ENCODE results near the gene LAMTOR4. TPM values are rescaled to one million over a fixed set of nuclear protein-coding genes. Genes with fewer than 3 reads are reported as not detected.

The LAMTOR4 gene
- 119 and 133 TPM in 2 replicates for total RNA-seq

DNA sequence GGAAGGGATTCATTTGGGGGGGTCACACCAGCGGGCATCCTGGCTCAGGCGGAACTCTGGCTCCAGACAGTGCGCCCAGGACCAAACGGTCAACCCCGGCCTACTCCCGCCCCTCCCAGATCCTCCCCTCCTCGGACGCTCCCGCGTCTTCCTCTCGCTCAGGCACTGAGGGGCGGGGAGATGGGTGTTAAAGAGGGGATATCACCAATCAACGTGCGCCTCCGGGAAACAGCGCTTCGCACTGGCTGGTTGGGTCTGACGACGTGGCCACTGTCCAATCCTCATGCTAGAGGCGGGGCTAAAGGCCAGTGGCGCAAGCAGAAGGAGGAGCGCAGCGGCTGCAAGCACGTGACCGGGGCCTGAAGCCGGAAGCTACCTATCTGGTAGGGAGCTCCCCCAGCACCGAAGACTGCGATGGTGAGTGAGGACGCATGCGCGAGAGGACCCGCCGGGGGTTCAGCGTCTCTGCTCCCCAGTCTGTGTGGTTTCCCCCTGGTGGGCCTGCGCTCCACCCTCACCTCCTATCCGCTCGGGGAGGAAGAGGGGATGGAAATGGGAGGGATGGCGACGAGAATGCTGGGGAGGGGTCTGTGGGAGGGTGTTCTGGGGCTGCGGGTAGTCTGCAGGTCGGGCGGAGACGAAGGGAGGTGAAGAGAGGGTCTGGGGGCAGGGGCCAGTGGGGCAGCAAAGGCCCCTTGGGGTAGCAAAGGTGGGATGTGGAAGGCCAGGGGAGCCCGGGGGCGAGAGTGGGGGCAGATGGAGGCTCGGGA, at the start of gene LAMTOR4:
TSS of gene LAMTOR4 (plus strand) at position 360 of the 770 bp plus-strand sequence. CDS start at position 415, 55 bp downstream.
- H3K4me3 Mint-ChIP-seq = peak within 1 kb of the TSS; percentile 97
- H3K4me1 Mint-ChIP-seq (ENCODE audit: low read depth) = peaks cover 24% of the 10 kb centered on the region
- intact Hi-C loops (cut with micrococcal nuclease) = loop anchor here (1.0 to 2.0 kb wide), 10 partner anchors 10 to 288 kb away; partner anchors contain the start of genes AP4M1, GPC2, MCM7 and MEPCE
- H3K27ac Mint-ChIP-seq = peak within 1 kb of the TSS; percentile 94
- no peaks in the 10 kb centered on the region for H3K9me3 Mint-ChIP-seq
- peak; percentile 99 for DNase-seq (ENCODE audit: low spot score)
- no peaks in the 10 kb centered on the region for H3K27me3 Mint-ChIP-seq (ENCODE audit: insufficient read depth)
- H3K36me3 Mint-ChIP-seq (ENCODE audit: low read depth) = peaks cover 15% of the 10 kb centered on the region

DNA sequence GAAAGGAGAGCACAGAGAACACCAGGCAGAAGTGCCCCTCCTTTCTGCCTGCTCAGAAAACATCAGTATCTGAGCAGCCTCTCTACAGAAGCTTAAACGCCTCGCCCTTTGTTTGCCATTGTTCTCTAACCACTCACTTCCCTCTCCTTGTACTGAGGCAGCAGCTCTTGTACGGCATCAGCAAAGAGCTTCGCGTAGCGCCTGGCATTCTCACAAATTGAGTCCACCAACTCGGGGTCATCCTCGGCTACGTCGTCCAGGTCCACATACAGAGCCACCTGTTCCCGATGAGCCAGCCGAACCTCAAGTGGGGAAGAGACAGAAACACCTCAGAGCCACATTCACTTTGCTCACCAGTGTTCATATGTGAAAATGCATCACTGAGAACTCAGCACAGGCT, 49.3 kb upstream of the LAMTOR4 start:
- Mint-ChIP-seq H3K36me3 (ENCODE audit: low read depth) (peaks cover 58% of the 10 kb centered on the region), H3K27ac (peak overlapping the region; percentile 97), H3K9me3 (no peaks in the 10 kb centered on the region), H3K27me3 (ENCODE audit: insufficient read depth) (no peaks in the 10 kb centered on the region), H3K4me3 (peak overlapping the region; percentile 94), H3K4me1 (ENCODE audit: low read depth) (peaks cover 45% of the 10 kb centered on the region)
- intact Hi-C loops (cut with micrococcal nuclease) = no loop called here
- no peak for DNase-seq (ENCODE audit: low spot score)

DNA sequence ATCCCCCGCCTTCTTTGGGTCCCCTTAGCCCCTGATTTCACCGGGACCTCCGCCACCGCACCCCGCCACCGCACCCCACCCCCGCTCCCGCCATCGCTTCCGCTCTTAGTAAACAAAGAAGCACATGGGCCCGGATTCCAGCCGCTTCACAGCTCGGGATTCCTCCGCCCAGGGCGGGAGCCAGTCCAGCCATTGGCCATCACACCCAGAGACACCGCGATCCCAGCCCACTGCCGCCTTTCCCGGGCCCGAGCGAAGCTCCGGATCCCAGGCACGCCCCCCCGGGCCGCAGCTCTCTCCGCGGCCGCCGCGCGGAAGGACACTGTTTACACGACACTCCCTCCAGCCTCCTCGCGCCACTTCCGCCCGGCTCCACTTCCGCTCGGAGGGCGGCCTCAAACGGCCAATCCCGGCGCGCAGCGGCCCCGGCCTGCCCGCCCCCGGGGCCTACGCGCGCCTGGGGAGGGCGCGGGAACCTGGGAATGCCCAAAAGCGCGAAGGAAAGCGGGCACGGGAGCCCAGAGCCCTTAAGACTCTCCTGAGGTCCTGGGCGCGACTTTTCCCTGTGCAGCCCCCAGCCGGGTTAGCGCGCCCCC, 48.2 kb upstream of the LAMTOR4 start:
- DNase-seq (ENCODE audit: low spot score) = peak; percentile 89
- intact Hi-C loops (cut with micrococcal nuclease) = loop anchor here (1.0 to 2.0 kb wide), 14 partner anchors 11 to 605 kb away; partner anchors contain the start of genes CNPY4, GNB2, LAMTOR4 and MBLAC1
- Mint-ChIP-seq H3K4me1 (ENCODE audit: low read depth) (peaks cover 45% of the 10 kb centered on the region), H3K4me3 (peak overlapping the region; percentile 94), H3K9me3 (no peaks in the 10 kb centered on the region), H3K27me3 (ENCODE audit: insufficient read depth) (no peaks in the 10 kb centered on the region), H3K36me3 (ENCODE audit: low read depth) (peaks cover 53% of the 10 kb centered on the region), H3K27ac (peak overlapping the region; percentile 97)

DNA sequence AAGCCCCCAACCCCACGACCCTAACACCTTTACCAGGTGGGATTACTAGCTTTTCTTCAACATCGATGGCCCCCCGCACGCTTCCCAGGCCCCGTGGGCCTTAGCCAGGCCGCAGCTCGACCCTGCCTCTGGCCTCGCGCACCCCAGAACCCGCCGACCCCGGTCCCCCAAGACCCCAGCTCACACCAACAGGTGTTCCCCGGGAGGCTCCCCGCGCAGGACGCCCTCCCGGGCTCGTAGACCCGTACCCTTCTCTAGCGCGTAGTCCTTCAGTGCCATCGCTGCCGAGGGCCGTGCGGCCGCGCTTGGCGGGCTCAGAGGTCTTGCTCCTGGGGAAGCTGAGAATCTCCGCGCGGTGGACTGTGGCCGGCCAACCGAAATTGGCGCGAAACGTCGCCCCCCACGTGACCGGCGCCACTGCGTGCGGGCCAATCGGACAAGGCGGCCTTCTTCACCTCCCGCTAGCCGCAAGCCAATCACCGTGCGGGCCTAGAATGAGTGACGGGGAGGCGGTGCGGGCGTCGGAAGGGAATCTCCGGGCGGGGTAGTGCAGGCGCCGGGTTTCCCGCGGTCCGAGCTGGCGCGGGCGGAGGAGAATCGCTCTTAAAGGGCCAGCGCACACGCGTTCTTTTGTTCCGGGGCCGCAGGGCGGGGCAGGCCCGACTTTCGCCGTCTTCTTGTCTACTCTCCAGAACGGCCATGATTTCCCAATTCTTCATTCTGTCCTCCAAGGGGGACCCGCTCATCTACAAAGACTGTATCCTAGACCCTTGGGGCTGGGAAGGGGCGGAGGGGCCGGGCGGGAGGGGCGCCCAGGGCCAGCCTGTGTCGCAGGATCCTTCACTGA, 47.5 kb upstream of the LAMTOR4 start, which contains the start of the genes AP4M1 and MCM7:
TSS of gene AP4M1 (plus strand) at position 628 of the 847 bp plus-strand sequence. CDS start at position 700, 72 bp downstream.
TSS of gene MCM7 (minus strand) at position 382 of the 847 bp plus-strand sequence. CDS start at position 279, 103 bp downstream.
- intact Hi-C loops (cut with micrococcal nuclease) = loop anchor here (1.0 to 2.0 kb wide), 11 partner anchors 18 to 604 kb away; partner anchors contain the start of genes CNPY4, LAMTOR4, MEPCE and PPP1R35
- H3K4me3 Mint-ChIP-seq = peak within 1 kb of the TSS; percentile 94
- H3K27ac Mint-ChIP-seq = peak within 1 kb of the TSS; percentile 97
- no peaks in the 10 kb centered on the region for H3K27me3 Mint-ChIP-seq (ENCODE audit: insufficient read depth)
- DNase-seq (ENCODE audit: low spot score) = peak; percentile 98
- H3K9me3 Mint-ChIP-seq = no peaks in the 10 kb centered on the region
- H3K36me3 Mint-ChIP-seq (ENCODE audit: low read depth) = peaks cover 47% of the 10 kb centered on the region
- H3K4me1 Mint-ChIP-seq (ENCODE audit: low read depth) = peaks cover 39% of the 10 kb centered on the region

DNA sequence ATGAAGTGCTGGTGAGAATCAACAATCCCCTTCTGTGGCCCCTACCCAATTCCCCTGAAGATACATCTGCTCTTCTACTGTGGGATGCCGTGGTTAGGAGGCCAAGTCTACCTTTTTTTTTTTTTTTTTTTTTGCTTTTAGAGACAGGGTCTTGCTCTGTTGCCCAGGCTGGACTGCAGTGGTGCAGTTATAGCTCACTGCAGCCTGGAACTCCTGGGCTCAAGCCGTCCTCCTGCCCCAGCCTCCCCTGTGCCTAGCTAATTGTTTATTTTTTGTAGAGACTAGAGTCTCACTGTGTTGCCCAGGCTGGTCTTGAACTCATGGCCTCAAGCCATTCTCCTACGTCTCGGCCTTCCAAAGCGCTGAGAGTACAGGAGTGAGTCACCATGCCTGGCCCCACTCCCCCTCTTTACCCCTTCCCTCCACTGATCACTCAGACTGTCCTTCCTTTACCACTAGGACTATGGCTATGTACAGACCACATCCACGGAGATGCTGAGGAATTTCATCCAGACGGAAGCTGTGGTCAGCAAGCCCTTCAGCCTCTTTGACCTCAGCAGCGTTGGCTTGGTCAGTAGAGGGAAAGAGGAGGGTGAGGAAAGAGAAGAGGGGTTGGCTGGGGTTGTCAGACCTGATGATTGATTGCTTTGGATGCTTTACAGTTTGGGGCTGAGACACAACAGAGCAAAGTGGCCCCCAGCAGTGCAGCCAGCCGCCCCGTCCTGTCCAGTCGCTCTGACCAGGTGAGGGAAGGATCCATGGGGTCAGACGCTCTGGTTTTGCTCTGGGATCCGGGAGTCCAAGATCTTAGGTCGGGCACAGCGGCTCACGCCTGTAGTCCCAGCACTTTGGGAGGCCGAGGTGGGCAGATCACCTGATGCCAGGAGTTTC, 45.5 kb upstream of the LAMTOR4 start:
- Mint-ChIP-seq H3K4me3 (peak overlapping the region; percentile 94), H3K9me3 (no peaks in the 10 kb centered on the region), H3K4me1 (ENCODE audit: low read depth) (peaks cover 29% of the 10 kb centered on the region), H3K27me3 (ENCODE audit: insufficient read depth) (no peaks in the 10 kb centered on the region), H3K27ac (no peak overlapping the region), H3K36me3 (ENCODE audit: low read depth) (peaks cover 37% of the 10 kb centered on the region)
- DNase-seq (ENCODE audit: low spot score) = no peak
- intact Hi-C loops (cut with micrococcal nuclease) = no loop called here

DNA sequence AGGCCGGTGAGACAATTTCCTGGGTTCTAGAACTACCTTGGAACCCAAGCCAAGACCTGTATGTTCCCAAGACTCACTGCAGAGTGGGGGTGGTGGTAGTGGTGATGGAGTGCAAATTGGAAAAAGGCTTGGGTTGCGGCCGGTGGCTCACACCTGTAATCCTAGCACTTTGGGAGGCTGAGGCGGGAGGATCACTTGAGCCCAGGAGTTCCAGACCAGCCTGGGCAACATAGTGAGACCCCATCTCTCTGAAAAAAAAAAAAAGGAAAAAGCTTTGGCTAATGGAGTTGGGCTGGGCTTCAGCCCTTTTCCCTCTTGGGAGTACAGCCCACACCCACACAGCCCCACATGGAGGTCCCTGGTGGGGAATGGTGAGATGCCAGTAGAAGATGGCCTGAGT, 43.2 kb upstream of the LAMTOR4 start:
- no peak for DNase-seq (ENCODE audit: low spot score)
- no peaks in the 10 kb centered on the region for H3K27me3 Mint-ChIP-seq (ENCODE audit: insufficient read depth)
- H3K9me3 Mint-ChIP-seq = no peaks in the 10 kb centered on the region
- peaks cover 9% of the 10 kb centered on the region for H3K4me1 Mint-ChIP-seq (ENCODE audit: low read depth)
- H3K27ac Mint-ChIP-seq = no peak overlapping the region
- intact Hi-C loops (cut with micrococcal nuclease) = no loop called here
- peaks cover 23% of the 10 kb centered on the region for H3K36me3 Mint-ChIP-seq (ENCODE audit: low read depth)
- H3K4me3 Mint-ChIP-seq = no peak overlapping the region

DNA sequence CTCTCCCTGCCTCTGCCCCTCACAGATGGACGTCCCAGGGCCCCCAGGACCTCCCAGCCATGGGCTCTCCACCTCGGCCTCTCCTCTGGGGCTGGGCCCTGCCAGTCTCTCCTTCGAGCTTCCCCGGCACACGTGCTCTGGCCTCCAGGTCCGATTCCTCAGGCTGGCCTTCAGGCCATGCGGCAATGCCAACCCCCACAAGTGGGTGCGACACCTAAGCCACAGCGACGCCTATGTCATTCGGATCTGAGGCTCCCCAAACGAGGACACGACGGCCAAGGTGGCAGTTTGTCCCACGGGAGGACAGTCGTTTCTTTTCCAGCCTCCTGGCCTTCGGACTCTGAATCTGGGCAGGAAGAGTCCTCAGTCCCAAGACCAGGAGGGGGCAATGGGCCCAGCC, 42.1 kb upstream of the LAMTOR4 start:
- DNase-seq (ENCODE audit: low spot score) = no peak
- Mint-ChIP-seq H3K4me3 (no peak overlapping the region), H3K27ac (no peak overlapping the region), H3K27me3 (ENCODE audit: insufficient read depth) (no peaks in the 10 kb centered on the region), H3K9me3 (no peaks in the 10 kb centered on the region), H3K4me1 (ENCODE audit: low read depth) (peaks cover 9% of the 10 kb centered on the region), H3K36me3 (ENCODE audit: low read depth) (peaks cover 28% of the 10 kb centered on the region)
- intact Hi-C loops (cut with micrococcal nuclease) = no loop called here

DNA sequence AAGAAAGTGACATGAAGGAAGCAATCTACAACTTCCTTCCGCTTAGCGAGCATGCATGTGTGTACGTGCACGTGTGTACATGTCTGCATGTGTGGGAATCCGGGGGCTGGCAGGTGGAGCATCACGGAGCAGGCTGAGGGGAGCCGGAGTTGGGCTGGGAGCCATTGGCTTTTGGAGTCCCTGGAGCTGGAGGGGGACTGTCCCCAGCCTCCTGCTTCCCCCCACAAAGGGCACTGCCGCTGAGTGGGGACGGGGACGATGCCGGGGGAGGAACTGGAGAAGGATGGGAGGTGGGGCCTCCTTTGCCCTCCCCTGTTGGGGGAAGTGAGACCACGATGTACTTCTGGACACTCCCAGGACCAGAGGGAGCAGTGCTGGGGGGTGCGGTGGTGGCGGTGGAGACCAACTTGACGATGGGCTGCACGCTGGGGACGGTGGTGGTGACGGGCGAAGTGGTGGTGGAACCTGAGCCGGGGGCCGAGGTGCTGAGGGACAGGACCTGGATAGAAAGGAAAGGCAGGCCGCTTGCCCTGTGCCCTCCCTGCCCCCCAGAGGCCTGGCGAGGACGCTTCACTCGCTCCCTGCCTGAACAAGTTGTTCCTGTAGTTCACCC, 41.5 kb upstream of the LAMTOR4 start:
- no peaks in the 10 kb centered on the region for H3K27me3 Mint-ChIP-seq (ENCODE audit: insufficient read depth)
- no peak for DNase-seq (ENCODE audit: low spot score)
- H3K4me3 Mint-ChIP-seq = no peak overlapping the region
- intact Hi-C loops (cut with micrococcal nuclease) = no loop called here
- no peak overlapping the region for H3K27ac Mint-ChIP-seq
- H3K36me3 Mint-ChIP-seq (ENCODE audit: low read depth) = peaks cover 30% of the 10 kb centered on the region
- peaks cover 9% of the 10 kb centered on the region for H3K4me1 Mint-ChIP-seq (ENCODE audit: low read depth)
- H3K9me3 Mint-ChIP-seq = no peaks in the 10 kb centered on the region

DNA sequence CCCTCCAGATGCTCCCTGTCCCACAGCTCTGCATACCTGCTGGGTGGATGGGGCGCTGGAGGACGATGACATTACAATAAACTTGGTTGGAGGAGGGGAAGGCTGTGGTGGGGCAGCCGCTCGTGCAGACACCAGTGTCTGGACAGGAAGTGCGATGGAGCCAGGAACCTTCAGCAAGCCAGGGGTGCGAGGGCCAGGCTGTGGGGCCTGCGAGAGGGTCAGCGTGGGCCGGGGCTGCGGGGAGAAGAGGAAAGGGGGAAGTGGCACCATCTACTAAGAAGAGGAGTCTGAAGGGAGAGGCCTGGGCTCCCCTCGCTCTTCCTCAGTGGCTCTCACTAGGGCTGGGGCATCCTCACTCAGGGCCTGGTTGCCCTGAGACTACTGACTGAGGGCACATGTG, 40.8 kb upstream of the LAMTOR4 start:
- no peaks in the 10 kb centered on the region for H3K9me3 Mint-ChIP-seq
- peaks cover 4% of the 10 kb centered on the region for H3K4me1 Mint-ChIP-seq (ENCODE audit: low read depth)
- intact Hi-C loops (cut with micrococcal nuclease) = no loop called here
- no peaks in the 10 kb centered on the region for H3K27me3 Mint-ChIP-seq (ENCODE audit: insufficient read depth)
- H3K27ac Mint-ChIP-seq = no peak overlapping the region
- H3K4me3 Mint-ChIP-seq = no peak overlapping the region
- H3K36me3 Mint-ChIP-seq (ENCODE audit: low read depth) = peaks cover 32% of the 10 kb centered on the region
- DNase-seq (ENCODE audit: low spot score) = no peak

DNA sequence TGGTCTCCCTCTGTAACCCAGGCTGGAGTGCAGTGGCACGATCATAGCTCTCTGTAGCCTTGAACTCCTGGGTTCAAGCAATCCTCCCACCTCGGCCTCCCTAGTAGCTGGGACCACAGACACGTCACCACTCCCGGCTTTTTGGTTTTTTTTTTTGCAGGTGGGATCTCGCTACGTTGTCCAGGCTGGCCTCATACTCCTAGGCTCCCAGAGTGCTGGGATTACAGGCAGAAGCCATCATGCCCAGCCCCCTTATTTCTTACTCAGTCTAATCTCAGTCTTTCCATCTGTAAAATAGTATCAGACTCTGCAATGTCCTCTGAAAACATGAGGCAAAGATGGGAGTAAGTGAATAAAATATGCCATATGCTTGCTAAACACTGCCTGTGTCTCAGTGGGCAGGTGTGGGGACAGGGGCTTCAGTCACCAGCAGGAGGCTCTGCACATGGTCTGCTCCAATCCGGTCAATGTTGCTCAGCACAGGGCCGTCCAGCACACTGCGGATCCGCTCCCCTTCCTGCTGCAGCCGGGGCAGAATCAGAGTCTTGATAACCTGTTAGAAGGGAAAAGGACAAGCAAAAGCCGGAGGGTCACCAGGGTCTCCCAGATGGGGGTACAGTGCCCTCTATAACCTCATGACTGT, 39.1 kb upstream of the LAMTOR4 start:
- H3K9me3 Mint-ChIP-seq = no peaks in the 10 kb centered on the region
- no peaks in the 10 kb centered on the region for H3K27me3 Mint-ChIP-seq (ENCODE audit: insufficient read depth)
- intact Hi-C loops (cut with micrococcal nuclease) = no loop called here
- no peak overlapping the region for H3K4me3 Mint-ChIP-seq
- no peaks in the 10 kb centered on the region for H3K4me1 Mint-ChIP-seq (ENCODE audit: low read depth)
- peaks cover 28% of the 10 kb centered on the region for H3K36me3 Mint-ChIP-seq (ENCODE audit: low read depth)
- no peak overlapping the region for H3K27ac Mint-ChIP-seq
- no peak for DNase-seq (ENCODE audit: low spot score)

DNA sequence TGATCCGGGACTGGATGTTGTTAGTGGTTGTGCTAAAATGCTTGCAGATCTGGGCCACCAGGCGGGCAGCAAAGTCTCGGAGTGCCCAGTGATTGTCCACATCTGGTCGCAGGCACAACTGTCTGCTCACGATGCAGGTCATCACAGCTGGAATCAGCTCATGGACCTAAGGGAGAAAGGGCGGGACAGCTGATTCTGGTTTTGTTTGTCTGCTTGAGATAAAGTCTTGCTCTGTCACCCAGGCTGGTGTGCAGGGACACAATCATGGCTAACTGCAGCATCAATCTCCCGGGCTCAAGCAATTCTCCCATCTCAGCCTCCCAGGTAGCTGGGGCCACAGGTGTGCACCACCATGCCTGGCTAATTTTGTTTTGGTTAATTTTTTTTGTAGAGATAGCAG, 37.6 kb upstream of the LAMTOR4 start:
- peaks cover 28% of the 10 kb centered on the region for H3K36me3 Mint-ChIP-seq (ENCODE audit: low read depth)
- no peaks in the 10 kb centered on the region for H3K4me1 Mint-ChIP-seq (ENCODE audit: low read depth)
- H3K4me3 Mint-ChIP-seq = no peak overlapping the region
- H3K9me3 Mint-ChIP-seq = no peaks in the 10 kb centered on the region
- intact Hi-C loops (cut with micrococcal nuclease) = no loop called here
- H3K27me3 Mint-ChIP-seq (ENCODE audit: insufficient read depth) = no peaks in the 10 kb centered on the region
- no peak for DNase-seq (ENCODE audit: low spot score)
- H3K27ac Mint-ChIP-seq = no peak overlapping the region
